Activated CD4-positive, alpha-beta T cell treated with anti-CD3 and anti-CD28 coated beads, Interleukin-2, Interleukin-4, amounts not matched to agents 100 ng/mL and 50 ng/mL, durations not matched to agents 16 hours and 8 hours (primary cell): ENCODE measurements around the gene WDR33.

Experiments used
- DNase-seq: peaks from one replicate; pipeline ENCODE4 v3.0.0-alpha.2; 2020; ENCODE audit warnings: low spot score

Gene WDR33

DNA sequence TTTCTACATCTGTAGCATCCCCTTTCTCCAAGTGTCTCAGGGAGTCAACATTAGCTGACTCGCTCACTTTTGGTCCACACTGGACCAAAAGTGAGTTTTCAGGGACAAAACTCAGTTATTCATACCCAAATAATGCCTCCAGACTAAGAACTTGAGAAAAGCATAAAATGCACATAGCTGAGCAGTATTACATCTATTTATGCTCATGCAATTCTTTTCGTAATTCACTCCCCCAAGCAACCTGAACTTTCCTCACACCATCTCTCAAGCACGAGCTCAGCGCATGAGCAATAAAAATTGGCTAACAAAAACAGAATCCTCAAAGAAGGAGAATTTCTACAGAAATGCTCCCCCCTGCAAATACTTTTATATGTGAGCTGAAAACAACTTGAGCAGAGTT is 92.7 kb downstream of the WDR33 start:
- no peak for DNase-seq

DNA sequence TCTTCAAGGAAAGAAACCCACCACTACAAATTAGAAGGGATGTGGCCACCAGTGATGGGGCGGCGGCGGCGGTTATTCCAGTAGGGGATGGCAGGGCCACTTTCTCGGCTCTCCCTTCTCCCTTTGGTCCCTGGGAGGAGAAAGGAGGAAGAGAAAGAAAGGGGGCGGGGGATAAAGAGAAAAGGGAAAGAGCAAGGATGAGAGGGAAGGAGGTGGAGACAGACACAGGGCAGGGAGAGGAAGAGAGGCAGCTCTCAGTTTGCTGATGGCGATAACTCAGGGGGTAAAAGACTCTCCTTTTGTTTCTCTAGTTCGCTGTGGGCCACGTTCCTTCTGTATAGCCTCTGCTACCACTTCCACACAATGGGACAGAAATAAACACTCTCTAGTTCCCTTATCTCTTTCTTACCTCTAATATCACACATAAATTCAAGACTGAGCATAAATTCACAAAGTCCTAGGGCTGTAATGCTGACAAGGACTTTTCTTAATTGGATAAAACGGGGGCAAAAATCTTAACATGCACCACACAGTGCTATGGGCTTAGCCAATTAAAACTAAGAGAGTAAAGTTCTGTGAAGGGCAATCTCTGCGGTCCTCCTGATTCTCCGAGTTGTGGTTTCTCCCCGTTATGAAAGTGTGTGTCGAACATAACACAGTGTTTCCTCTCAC is 95.1 kb downstream of the WDR33 start:
- DNase-seq = no peak

DNA sequence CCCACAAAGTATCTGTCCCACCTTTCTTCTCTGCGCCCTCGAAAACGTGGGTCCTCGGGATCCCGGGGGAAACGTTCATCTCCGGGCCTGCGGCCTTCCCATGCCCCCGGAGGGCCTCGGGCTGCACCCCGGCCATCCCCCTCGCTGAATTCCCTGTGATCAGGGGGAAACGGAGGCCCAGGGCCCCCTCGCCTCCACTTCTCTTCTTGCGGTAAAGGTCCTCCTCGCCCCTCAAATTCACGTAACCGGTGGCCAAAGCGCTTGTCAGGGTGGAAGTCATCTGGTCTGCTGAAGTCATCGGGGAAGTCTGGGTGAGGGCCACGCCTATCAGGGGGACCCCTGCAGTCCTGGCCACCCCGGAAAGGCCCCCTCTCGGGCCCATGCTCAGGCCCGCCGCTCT is 97.4 kb downstream of the WDR33 start:
- DNase-seq = no peak

DNA sequence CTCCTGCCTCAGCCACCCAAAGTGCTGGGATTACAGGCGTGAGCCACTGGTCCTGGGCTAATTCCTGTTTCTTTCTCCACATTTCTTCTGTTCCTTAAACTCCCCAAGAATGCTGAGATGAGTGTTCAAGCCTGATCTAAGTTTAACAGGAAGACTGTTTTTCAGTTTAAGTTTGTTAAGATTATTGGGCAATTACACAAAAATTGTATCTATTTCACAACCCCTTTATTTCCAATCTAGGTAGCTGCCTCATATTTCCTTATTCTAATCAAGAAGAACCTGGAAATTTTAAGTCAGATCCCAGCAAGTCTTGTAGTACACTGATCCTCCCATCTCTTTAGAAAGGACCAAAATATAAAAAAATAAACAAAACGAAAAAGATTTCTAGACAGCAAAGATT is 98.0 kb downstream of the WDR33 start:
- DNase-seq = no peak

DNA sequence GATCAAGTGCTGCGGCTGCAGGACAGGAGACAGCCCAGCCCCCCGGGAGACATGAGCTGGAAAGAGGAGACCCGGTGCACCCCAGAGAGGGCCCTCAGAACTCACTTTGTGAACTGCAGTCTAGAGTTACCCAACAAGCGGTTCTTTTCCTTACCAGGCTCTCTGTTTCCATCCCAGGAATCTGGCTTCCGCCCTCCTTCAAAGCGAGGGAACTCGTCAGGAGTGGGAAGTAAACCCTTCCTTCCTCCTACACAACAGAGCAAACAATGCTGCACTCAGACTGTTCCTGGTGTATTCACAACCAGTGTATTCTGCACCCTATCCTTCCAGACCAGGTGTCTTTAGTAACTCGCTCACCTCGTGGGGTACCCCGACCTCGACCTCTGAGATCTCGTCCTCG is 101.6 kb downstream of the WDR33 start:
- DNase-seq = no peak

DNA sequence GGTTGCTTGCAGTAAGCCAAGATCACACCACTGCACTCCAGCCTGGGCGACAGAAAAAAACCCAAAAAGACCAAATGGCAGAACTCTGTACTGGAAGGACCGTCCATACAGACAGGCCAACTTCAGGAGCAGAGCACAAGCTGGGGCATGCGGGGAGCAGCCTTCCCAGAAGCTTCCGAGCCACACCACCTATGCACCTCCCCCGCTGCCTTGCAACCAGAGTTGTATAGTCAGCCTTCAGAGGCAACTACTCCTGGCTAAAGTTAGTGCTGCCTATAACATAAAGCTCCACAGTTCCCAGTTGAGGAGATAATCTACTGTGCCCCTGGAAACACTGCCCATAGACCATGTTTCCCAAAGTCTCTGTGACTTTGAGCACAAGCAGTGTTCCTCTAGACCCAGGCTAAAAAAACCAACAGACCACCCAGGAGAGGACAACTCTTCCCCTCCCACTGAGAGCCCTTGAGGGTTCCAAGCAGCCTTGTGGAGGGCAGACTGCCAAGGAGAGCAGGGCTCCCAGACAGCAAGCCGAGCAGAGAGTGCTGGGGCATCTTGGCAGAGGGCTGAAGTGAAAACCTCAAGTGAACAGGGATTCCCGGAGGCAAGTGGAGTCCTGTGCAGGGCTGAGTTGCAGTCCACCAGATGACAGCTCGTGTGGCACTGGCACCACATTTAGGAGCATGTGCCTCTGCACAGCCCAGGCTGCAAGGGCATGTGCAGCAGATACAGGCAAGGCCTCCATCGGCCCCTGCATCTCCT is 102.9 kb downstream of the WDR33 start:
- no peak for DNase-seq

DNA sequence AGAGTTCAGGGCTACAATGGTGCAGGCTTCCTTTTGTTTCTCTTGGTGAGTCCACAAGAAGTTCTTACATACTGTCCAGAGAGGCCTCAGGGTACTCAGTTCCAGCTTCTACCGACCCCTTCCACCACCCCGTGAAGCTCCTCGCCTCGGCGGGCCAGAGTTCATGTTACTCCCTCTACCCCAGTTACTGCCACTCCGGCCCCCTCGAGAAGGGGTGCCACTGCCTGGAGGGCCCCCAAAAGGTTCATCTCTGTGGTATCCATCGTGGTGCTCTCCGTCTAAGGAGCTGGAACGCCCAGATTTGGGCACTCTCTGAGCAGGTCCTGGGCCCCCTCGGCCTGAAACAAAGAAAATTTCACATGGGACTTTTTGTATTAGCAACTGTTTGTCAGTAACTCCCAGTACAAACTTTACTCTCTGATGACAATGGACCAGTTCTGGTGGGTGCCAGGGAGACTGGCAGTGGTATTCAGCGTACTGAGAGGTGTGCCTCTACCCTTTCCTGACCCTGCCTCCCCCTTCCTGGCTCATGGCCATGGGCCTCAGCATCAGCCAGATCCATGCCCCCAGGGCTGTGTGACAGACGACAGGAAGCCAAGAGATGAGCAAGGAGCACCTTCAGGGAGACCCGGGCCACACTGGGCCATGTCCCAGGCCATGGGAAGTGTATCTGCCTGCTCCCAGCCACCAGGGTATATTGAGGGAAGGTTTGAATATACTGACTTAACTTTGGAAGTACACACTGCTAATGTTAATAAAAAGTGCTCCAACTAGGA is 104.6 kb downstream of the WDR33 start:
- DNase-seq = no peak

DNA sequence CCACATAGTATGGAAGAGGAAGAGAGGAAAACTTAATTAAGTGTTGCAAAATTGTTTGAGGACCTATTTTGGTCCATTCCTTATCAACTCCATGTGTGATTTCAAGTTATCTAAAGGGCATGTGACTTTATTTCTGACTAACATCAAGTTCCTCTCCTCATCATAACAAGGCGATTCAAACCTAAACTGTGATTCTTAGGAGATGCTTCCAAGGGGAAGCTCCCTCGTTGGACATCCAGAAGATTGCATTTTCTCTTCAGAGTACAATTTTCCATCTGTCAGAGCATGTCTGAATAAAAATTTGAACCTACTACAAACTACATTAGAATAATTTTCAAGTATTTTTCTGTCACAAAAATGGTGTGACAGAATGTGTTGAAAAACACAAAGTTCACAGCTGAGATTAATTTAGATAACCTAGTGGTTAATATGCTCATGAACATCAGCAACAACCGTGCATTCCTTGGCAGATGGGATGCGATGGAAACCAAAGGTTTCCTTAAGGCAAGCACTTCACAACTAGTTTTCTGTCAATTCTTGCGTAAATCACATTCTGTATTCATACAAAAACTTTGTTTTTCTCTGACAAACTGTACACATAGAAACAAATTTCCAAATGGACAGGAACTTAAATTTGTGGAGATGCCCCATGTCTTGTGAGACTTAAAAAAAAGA is 105.4 kb downstream of the WDR33 start:
- no peak for DNase-seq

DNA sequence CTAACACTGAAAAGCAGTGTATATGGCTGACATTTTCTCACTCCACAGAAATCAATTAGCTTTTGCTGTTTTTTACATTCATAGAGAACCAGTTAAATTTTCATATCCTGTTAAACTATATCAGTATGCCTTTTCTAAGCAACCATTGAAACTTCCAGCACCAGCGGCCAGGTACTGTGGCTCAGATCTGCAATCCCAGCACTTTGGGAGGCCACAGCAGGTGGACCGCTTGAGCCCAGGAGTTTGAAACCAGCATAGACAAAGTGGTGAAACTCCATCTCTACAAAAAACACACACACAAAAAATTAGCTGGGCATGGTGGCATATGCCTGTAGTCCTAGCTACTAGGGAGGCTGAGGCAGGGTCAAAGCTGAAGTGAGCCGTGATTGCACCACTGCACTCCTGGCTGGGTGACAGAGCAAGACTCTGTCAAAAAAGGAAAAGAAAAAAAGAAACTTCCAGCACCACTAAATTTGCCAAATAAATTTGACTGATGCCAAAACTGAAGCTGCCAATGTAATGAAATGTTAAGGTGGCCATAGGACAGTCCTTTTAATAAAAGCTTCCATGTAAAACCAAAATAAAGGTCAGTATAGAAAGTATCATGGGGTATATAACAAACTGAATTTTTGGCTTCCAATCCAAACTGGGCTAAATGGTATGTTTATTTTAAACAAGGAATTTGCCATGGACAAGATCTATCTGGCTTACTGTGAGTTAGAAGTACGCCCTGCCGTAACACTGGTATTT is 106.2 kb downstream of the WDR33 start:
- no peak for DNase-seq

DNA sequence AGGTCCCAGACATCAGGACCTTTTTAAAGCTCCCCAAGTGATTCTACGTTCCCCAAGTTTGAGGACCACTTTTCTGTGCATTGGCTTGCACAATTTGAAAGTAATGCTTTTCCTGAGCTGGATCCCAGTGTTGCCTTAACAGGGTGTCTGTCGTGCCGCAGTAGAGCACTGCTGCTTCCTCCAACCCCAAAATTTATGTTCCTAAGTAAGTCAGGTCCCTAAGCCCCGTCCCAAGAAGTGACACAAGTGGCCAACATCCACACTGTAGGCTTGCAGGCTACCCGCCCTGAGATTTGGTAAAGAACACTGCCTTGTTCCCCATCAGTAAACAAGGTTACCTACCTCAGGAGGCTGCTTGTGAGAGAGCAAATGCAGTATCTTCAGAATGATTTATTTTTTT is 107.7 kb downstream of the WDR33 start:
- no peak for DNase-seq

DNA sequence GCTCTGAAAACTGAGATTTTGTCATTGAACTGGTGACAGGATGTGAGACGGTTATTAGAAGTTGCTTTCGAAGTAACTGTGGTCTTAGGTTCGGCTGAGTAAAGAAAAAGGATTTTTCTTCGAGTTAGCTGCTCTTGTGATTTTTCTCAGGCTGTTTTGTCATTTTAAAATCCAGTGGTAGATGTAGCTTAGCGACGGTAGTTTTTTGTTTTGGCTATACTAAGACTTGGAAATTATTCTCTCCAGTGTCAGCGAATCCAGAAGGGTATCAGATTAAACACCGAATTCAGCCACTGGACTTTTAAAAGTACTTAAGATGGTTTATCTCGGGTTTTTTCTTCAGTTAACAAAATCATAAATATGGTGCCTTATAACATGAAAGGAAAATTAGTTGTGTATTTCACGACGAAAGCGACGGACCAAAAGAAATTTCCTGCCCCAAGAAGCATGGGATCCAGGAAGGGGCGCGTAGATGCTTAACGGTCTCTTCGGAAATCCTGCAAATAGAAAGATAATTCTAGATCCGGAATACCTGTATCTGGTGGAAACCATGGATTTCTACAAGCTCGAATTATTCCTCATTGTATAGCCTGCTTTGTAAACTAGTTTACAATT is 108.5 kb downstream of the WDR33 start:
- DNase-seq = no peak

DNA sequence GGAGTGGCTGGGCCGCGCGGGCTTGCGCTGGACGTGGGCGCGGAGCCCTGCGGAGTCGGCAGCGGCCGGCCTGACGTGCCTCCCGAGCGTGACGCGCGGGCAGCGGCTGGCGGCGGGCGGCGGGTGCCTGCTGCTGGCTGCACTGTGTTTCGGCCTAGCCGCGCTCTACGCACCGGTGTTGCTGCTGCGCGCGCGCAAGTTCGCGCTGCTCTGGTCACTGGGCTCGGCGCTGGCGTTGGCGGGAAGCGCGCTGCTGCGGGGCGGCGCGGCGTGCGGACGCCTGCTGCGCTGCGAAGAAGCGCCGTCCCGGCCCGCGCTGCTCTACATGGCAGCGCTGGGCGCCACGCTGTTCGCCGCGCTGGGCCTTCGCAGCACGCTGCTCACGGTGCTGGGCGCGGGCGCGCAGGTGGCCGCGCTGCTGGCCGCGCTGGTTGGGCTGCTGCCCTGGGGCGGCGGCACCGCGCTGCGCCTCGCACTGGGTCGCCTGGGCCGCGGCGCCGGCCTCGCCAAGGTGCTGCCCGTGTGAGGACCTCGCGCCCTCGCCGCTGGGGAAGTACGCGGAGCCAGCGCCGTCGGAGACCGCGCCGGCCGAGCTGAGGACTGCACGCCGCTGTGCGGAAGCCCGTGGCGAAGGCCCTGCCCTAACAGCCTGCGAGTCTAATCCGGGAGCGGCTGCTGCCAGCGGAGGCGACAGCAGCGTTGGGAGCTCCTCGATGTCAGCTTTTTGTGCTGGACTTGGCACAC is 109.1 kb downstream of the WDR33 start:
- peak; percentile 82 for DNase-seq

DNA sequence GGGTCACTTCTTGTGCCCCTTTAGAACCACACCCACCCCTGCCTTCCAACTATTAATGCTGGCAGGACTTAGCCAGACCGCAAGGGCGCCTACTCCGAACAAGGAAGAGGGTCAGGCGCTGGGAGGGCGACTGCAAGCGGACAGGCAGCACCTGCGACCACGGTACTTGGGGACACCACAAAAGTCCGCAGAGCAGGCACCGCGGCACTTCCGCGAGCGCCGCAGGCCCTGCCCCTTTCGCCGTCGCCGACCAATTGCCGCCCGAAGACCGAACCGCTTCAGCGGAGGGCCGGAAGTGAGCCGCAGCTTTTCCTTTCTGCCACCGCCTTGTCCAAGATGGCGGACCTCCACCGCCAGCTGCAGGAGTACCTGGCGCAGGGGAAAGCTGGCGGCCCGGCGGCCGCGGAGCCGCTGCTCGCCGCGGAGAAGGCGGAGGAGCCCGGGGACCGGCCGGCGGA is 109.7 kb downstream of the WDR33 start, which contains the start of gene SFT2D3:
Gene SFT2D3, plus strand, starts transcription at position 305 of the 458 bp plus-strand sequence. Its CDS starts 32 bp downstream, at position 337.
- DNase-seq = peak; percentile 94

DNA sequence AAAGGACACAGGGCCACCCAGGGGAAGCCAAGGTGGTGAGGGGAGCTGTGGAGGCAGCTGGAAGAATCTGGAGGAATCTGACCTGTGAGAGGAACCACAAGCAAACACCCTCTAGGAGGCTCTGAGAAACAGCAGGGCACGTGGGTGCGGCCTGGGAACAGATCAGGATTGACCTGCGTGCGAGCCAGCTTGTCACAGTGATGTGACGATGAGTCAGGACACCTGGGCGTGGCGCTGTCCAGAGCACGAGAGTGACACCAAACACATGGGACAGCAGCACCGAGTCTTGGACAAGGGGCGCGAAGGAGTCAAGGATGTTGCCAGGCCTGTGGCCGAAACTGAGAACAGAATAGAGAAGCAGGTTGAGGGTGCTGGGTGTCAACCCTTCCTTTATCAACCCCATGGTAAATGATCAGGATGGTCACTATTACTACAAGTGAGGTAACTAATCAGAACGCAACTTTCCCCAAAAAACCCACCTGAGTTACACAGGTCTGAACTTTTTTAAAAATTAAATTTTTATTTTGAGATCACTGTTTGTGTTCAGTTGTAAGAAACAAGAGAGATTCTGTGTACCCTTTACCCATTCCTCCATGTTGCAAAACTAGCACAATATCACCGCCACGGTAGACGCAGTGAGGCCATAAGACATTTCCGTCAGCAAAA is 110.3 kb downstream of the WDR33 start:
- DNase-seq = peak; percentile 19

DNA sequence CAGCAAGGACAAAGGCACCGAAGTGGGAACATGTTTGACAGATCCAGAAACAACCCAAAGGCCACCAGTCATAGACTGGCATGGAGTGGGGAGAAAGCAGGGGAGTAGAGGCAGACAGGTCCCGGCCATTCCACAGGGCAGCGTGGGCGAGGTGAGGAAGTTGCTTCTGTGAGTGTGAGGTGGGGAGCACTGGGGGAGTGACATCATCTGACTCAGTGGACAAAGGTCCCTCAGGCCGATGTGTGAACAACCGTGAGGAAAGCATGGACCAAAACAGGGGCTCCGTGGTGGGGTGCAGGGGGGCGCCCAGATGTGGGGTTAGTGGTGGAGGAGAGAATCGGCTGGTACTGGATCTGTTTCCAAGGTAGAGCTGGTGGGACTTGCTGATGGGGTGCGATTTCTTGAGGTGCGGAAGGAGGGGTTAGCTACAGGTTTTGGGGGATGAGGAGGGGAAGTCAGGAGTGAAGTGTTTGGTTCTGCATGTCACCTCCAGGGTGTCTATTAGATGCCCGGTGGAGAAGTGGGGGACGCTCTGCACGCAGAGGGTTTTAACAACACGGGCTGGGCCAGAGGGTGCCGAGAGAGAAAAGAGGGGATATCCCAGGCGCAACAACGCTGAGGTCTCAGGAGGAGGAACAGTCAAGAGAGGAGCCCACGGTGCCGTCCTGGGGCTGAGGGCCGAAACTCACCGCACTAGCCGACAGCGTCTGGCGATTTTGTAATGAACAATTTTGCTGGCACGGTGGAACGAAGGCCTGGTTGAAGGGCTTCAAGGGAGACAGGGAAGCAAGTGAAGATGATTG is 112.2 kb downstream of the WDR33 start:
- DNase-seq = no peak

DNA sequence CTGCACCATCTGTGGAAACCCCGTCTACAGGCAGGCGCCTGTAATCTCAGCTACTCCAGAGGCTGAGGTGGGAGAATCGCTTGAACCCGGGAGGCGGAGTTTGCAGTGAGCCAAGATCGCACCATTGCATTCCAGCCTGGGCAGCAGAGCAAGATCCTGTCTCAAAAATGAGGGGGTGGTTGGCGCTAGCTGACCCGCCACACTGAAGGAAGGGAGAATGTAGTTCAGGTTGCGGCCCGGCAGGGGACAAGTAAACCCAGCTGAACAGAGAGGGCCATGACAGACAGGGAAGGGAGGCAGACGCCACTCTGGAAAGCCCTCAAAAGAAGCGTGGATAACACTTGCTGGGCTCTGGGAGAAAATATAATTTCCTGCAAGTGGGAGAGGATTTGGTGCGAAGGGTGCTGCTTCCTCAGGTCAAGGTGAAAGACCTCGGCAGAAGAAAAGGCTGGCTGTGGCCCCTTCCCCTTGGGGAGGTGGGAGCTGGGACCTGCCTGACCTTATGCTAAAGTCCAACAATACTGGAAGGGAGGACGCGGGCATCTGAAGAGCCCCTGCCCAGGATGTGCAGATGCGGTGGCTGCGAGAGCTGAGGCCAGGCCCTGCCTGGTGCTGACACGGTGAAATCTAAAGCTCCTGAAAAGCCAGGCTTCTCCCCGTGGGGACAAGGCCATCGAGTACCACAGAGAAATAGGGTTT is 113.3 kb downstream of the WDR33 start:
- no peak for DNase-seq

DNA sequence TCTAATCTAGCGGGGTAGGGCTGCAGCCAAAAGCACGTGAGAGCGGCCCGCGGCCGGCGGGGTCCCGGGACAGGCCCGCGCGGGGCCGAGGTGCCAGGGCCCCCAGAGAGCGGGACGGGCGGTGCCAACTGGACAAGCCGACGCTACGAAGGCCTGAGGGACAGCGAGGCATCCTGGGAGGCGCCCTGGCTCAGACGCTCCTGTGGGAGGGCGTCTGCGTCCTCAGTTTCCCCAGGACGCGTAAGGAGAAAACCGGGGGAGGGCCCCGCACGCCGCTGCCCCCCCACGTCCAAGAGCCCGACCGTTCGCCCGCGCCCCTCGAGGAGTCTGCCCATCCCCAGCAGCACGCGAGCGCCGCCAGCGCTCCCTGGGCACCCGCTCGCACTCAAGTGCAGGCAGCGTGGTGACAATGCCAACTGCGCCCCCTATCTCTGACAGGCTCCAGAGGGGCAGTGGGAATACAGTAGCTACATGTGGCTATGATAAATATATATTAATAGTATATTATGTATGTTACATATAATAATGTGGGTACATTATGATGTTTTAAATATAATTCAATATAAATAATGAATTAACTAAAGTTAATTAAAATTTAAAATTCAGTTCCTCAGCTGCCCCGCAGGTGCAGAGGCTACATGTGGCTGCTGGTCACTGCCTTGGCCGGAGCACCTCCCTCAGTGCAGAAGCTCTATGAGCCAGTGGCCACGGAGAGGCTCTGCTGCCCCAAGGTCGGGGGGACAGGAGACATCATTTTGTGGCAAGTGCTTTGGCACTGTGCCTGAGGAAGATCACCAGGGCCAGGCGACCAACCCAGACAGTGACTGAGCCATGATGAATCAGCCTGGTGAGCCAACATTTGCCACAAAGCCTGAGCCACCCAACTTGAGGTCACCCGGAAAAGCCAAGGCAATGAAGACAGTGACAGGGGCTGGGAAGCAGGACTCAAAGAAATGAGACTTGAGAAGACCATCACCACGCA is 115.2 kb downstream of the WDR33 start:
- DNase-seq = peak; percentile 48
